Measurements from ENCODE around the gene SHMT2. TPM values are rescaled to one million over a fixed set of nuclear protein-coding genes. Genes with fewer than 3 reads are reported as not detected.

SHMT2 gene
- total and polyA plus RNA-seq, 2 of the 4 experiments (the other 2 are of a cell fraction), result 266 to 364 TPM

DNA sequence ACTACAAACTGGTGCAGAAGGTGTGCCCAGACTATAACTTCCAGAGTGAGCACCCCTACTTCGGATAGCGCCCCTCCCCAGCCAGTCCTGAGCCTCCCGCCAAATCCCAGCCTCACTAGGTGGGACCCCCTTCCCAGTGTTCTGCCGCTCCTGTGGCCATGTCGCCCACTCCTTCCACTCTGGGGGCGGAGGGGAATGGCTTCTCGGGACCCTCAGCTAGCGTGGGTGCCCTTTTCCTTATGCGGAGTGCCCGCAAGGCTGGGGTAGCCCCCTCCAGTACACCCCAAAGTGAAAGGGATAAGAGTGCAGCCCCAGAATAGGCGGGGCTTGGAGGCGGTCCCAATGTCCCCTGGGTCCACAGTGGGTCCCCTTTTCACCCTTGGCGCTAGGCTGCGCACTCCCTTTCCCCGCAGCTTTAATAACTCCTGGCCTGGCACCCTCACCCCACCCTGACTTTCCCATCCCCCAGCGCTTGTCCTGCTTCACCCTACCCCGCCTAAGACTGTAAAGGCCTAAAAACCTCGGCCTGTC is 3.8 kb upstream of the SHMT2 start:
- Histone ChIP-seq H2BK15ac (ENCODE audit: low read depth, low read length) (no peak overlapping the region), H3K14ac (replicated peaks; ENCODE audit: low read depth, low read length) (no peak overlapping the region), H3K36me3 (ENCODE audit: control insufficient read depth, insufficient read depth, low read length) (peaks cover under 1% of the 10 kb centered on the region), H4K20me1 (ENCODE audit: insufficient read depth, low read length) (peaks cover 5% of the 10 kb centered on the region), H3K79me1 (ENCODE audit: low read depth in 1 of 2, low read length in 2 of 2) (peaks cover 8 to 17% of the 10 kb centered on the region in 2 experiments; a peak in 3 of 4 replicates), H3K4me2 (ENCODE audit: low read depth, low read length) (no peak overlapping the region), H3K27ac (ENCODE audit: insufficient read depth, low read length) (no peak overlapping the region), H3K9me1 (ENCODE audit: insufficient read depth, low read length) (peaks cover 6% of the 10 kb centered on the region), H3K27me3 (ENCODE audit: control insufficient read depth, insufficient read depth, low read length) (peaks cover 27% of the 10 kb centered on the region), H4K8ac (ENCODE audit: low read depth in 2 of 2, low read length in 2 of 2) (no peak overlapping the region), H2AK5ac (ENCODE audit: low read depth, low read length) (no peak overlapping the region), H2AK9ac (replicated peaks; ENCODE audit: low read depth, low read length, poor library complexity) (no peak overlapping the region), H3K23ac (ENCODE audit: low read depth, low read length) (no peak overlapping the region), H3K18ac (ENCODE audit: low read depth, low read length) (no peak overlapping the region), H2BK20ac (ENCODE audit: low read depth, low read length) (no peak overlapping the region), H3K4me3 (ENCODE audit: insufficient read depth, low read depth, low read length) (no peak overlapping the region), H2AFZ (replicated peaks; ENCODE audit: low read length, poor library complexity) (no peak overlapping the region), H2BK120ac (ENCODE audit: low read depth, low read length) (no peak overlapping the region), H3K4me1 (ENCODE audit: control insufficient read depth, insufficient read depth, low read length) (peaks cover 6% of the 10 kb centered on the region), H4K91ac (ENCODE audit: insufficient read depth, low read depth, low read length) (no peak overlapping the region), H3K56ac (ENCODE audit: extremely low read depth, insufficient read depth, low read length) (no peak overlapping the region), H3K4ac (ENCODE audit: low read depth, low read length) (no peak overlapping the region), H3K9me3 (ENCODE audit: control insufficient read depth, insufficient read depth, low read length) (no peaks in the 10 kb centered on the region), H3K9ac (ENCODE audit: low read depth, low read length) (no peak overlapping the region), H4K5ac (ENCODE audit: low read depth, low read length) (no peak overlapping the region), H2BK5ac (ENCODE audit: low read depth, low read length, poor library complexity, severe bottlenecking) (no peak overlapping the region)
- no TSS peak for BruUV-seq (replicated peaks)
- DNase-seq (no peak), ATAC-seq (ENCODE audit: low read depth) (no peak)
- dilution Hi-C loops (cut with HindIII; ENCODE audit: low sequenced_read_pairs, unreplicated experiment), result no loop called here
- POLR2A ChIA-PET (ENCODE audit: unreplicated experiment), result no interaction called here
- CTCF ChIA-PET, result no interaction called here
- 88% methylated on average over 5 of the region's 18 CpGs; no CpG with 5 or more reads in 1 of the 2 experiments for WGBS, 2 experiments (ENCODE audit: extremely low coverage in 2 of 2, insufficient read length in 1 of 2)
- intact Hi-C loops (cut with micrococcal nuclease), result no loop called here
- no peak for TF ChIP-seq MAFK (IDR thresholded peaks at IDR 0.05; ENCODE audit: low read depth, low read length)
- TF ChIP-seq, protein P1, sequence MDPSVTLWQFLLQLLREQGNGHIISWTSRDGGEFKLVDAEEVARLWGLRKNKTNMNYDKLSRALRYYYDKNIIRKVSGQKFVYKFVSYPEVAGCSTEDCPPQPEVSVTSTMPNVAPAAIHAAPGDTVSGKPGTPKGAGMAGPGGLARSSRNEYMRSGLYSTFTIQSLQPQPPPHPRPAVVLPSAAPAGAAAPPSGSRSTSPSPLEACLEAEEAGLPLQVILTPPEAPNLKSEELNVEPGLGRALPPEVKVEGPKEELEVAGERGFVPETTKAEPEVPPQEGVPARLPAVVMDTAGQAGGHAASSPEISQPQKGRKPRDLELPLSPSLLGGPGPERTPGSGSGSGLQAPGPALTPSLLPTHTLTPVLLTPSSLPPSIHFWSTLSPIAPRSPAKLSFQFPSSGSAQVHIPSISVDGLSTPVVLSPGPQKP (IDR thresholded peaks at IDR 0.05; ENCODE audit: borderline replicate concordance, low read depth, low read length), result no peak
- TF ChIP-seq, protein P2, sequence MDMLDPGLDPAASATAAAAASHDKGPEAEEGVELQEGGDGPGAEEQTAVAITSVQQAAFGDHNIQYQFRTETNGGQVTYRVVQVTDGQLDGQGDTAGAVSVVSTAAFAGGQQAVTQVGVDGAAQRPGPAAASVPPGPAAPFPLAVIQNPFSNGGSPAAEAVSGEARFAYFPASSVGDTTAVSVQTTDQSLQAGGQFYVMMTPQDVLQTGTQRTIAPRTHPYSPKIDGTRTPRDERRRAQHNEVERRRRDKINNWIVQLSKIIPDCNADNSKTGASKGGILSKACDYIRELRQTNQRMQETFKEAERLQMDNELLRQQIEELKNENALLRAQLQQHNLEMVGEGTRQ (IDR thresholded peaks at IDR 0.05; ENCODE audit: low read depth, low read length), result no peak
- no peak for TF ChIP-seq SMC3 (IDR thresholded peaks at IDR 0.05; ENCODE audit: low read depth, low read length)
- no peak for TF ChIP-seq MXI1 (IDR thresholded peaks at IDR 0.05; ENCODE audit: borderline replicate concordance, low read depth, low read length)
- no peak for TF ChIP-seq RCOR1 (IDR thresholded peaks at IDR 0.05; ENCODE audit: insufficient replicate concordance, low read length)
- no peak for TF ChIP-seq POLR2A (IDR thresholded peaks at IDR 0.05; ENCODE audit: low read depth, low read length)
- no peak for TF ChIP-seq CHD1 (IDR thresholded peaks at IDR 0.05; ENCODE audit: low read depth, low read length)
- TF ChIP-seq BHLHE40 (IDR thresholded peaks at IDR 0.05; ENCODE audit: low read depth, low read length), result no peak
- TF ChIP-seq, protein P3, sequence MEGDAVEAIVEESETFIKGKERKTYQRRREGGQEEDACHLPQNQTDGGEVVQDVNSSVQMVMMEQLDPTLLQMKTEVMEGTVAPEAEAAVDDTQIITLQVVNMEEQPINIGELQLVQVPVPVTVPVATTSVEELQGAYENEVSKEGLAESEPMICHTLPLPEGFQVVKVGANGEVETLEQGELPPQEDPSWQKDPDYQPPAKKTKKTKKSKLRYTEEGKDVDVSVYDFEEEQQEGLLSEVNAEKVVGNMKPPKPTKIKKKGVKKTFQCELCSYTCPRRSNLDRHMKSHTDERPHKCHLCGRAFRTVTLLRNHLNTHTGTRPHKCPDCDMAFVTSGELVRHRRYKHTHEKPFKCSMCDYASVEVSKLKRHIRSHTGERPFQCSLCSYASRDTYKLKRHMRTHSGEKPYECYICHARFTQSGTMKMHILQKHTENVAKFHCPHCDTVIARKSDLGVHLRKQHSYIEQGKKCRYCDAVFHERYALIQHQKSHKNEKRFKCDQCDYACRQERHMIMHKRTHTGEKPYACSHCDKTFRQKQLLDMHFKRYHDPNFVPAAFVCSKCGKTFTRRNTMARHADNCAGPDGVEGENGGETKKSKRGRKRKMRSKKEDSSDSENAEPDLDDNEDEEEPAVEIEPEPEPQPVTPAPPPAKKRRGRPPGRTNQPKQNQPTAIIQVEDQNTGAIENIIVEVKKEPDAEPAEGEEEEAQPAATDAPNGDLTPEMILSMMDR (conservative IDR thresholded peaks at IDR 0.05; ENCODE audit: low read depth, low read length), result no peak
- no peak for TF ChIP-seq MAZ (IDR thresholded peaks at IDR 0.05; ENCODE audit: borderline replicate concordance, low read depth, low read length)
- no peak for TF ChIP-seq NFE2L2 (IDR thresholded peaks at IDR 0.05; ENCODE audit: low read depth, low read length)
- TF ChIP-seq CEBPB (IDR thresholded peaks at IDR 0.05; ENCODE audit: low read depth, low read length), result no peak
- TF ChIP-seq FOS (IDR thresholded peaks at IDR 0.05; ENCODE audit: low read depth, low read length), result no peak
- no peak for TF ChIP-seq RFX5 (IDR thresholded peaks at IDR 0.05; ENCODE audit: low read depth, low read length)
- no peak for TF ChIP-seq RAD21 (IDR thresholded peaks at IDR 0.05; ENCODE audit: low read length)
- in situ Hi-C loops (cut with MboI; ENCODE audit: low sequenced_read_pairs), result no loop called here

Data from IMR-90 (cell line).